22Rv1 (cell line): Measurements from ENCODE around the gene CPA1.

Experiments
- H3K27ac ChIP-seq: fragments of 450-650 bp; 2 replicates; pipeline ENCODE4 v1.5.1; 2017
- ZFX ChIP-seq: fragments of 450-650 bp; IDR thresholded peaks from 2 replicates; pipeline ENCODE4 v1.6.1; 2017; ENCODE audit warnings: antibody characterized with exemption, borderline replicate concordance
- TF ChIP-seq, protein P1 (sequence below): fragments of 450-650 bp; IDR thresholded peaks from 2 replicates; pipeline ENCODE4 v1.5.1; 2017; ENCODE audit warnings: mild to moderate bottlenecking

The CPA1 gene

DNA sequence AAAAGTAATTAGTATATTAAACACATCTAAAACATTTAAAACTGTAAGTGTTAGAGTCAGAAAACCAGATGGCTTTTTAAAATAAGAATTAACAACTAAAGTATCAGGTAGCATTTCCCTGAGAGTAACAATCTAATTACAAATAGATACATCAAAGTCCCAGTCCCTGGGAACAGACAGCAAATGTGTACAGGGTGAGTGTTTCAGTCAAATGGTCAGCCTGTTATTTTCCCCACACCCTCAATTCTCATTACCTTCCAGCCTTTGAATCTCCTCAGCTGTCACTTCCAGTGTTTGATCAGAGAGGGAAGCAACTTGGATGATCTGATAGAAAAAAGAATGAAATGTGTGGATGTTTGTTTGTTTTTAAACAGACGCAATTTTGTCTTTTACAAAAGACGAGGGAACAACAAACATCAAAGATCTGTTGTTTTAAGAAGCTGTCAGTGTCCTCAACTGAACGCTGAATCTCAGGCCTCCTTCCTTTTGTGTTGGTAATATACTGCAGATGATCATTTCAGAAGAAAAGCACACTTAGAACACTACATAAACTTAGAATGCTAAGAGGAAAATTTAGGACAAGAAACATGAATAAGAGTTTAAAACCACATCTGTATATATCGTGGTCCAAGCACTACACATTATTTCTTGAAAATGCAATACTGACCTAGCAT, 30.7 kb downstream of the CPA1 start:
- no peak overlapping the region for H3K27ac ChIP-seq
- TF ChIP-seq, protein P1, sequence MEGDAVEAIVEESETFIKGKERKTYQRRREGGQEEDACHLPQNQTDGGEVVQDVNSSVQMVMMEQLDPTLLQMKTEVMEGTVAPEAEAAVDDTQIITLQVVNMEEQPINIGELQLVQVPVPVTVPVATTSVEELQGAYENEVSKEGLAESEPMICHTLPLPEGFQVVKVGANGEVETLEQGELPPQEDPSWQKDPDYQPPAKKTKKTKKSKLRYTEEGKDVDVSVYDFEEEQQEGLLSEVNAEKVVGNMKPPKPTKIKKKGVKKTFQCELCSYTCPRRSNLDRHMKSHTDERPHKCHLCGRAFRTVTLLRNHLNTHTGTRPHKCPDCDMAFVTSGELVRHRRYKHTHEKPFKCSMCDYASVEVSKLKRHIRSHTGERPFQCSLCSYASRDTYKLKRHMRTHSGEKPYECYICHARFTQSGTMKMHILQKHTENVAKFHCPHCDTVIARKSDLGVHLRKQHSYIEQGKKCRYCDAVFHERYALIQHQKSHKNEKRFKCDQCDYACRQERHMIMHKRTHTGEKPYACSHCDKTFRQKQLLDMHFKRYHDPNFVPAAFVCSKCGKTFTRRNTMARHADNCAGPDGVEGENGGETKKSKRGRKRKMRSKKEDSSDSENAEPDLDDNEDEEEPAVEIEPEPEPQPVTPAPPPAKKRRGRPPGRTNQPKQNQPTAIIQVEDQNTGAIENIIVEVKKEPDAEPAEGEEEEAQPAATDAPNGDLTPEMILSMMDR, result no peak
- TF ChIP-seq ZFX, result no peak

DNA sequence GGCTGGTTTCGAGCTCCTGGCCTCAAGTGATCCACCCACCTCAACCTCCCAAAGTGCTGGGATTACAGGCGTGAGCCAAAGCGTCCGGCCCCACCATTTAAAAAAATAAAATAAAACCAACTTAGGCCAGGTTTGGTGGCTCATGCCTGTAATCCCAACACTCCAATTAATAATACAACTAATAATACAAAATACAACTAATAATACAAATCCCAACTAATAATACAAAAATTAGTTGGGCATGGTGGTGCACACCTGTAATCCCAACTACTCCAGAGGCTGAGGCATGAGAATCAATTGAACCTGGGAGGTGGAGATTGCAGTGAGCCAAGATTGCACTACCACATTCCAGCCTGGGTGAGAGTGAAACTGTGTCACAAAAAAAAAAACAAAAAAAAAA, 32.9 kb downstream of the CPA1 start:
- TF ChIP-seq, protein P1, result no peak
- TF ChIP-seq ZFX, result no peak
- no peak overlapping the region for H3K27ac ChIP-seq

DNA sequence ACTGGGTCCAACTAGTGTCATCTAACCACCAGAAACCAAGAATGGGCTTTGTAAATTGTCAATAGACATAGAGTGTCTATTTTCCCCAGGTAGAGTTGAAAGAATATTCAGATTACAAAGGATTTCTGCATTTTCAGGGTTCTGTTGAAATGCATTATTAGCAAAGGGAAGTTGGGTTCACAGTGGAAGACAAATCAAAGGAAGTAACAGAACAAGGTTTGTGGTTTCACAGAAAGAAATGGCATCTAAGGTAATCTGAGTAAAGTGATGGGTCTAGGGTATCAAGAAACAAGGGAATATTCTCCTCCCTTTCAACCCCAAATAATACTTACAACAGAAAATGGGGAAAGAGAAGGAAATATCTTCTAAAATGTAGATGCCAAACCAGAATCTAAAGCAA, 34.7 kb downstream of the CPA1 start:
- TF ChIP-seq, protein P1, result no peak
- TF ChIP-seq ZFX, result no peak
- no peak overlapping the region for H3K27ac ChIP-seq

DNA sequence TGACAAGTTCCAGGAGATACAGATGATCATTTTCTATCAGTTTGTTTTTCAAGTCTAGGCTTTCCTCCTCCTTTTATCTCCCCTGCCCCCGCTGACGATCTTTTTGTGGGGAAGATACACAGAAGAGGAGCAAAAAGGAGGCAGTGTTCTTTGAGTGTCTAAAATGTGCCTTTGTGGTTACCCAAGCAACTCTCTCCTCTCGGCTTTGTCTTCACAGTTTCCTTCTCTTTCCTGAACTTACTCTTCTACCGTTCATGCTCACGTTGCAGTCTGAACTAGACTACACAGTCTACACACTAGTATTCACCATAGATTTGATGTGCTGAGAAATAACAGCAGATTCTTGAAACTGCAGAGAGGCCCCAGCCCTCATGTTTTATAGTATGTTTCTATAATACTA, 36.9 kb downstream of the CPA1 start:
- H3K27ac ChIP-seq, result no peak overlapping the region
- no peak for TF ChIP-seq ZFX
- TF ChIP-seq, protein P1, result no peak

DNA sequence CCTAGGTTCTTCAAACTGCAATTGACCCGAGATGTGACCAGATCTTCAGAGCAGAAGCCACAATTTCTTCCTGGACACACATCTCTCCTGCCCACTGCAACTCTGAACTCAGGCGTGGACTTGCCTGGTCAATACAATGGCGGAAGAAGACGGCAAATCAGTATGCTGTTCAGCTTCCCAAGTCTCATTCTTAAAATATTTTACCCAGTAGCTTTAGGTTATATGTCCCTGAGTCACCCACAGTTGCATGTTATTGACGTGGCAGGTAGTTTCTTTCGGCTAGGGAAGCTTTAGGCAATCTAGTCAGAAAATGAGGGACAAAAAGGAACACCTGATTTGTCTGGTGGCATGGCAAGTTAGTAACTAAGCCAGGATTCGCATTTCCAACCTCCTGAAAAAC, 38.0 kb downstream of the CPA1 start:
- TF ChIP-seq, protein P1, result no peak
- TF ChIP-seq ZFX, result no peak
- H3K27ac ChIP-seq, result no peak overlapping the region

DNA sequence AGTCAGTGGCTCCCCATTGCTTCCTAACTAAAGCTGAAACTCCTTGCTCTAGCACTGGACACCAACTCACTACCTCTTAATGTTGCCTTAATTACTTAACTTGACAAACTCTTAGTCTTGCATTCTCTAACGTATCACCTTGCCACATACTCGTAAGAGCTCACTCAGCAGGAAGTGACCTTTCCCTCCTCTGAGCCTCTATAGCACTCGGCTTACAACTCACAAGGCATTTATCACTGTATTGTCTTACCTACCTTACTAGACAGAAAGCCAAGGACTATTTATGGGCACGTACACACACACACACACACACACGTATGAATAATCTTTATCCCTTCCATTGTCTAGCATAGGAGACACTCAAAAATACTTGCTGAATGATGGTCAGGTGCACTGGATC, 39.4 kb downstream of the CPA1 start:
- no peak overlapping the region for H3K27ac ChIP-seq
- TF ChIP-seq ZFX, result no peak
- TF ChIP-seq, protein P1, result no peak

DNA sequence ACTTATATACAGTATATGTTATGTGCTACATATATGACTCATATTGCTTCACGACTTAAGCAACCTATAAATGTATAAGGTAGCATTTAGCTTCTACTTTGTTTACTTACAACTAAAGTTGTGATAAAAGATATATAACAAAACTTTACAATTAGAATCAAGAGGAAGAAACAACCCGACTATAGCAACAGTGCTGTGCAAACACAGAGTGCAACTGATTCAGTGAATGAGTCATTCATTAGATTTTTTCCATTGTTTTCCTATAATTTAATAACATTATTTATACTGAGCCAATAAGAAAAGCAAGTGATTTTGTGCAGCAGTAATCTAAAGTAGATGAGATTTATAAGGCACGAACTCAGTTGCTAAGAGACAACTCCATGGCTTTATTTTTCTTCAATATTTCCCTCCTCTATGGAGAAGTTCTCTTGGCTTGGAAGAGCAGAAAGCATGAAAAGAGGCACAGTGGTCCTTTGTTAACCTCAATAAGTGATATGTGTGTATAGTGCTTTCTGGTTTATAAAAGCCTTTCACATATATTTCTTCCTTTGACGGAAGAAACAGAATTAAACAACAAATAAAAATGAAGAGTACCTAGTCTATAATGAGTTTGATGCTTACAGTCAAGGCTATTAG, 40.8 kb downstream of the CPA1 start:
- TF ChIP-seq, protein P1, result no peak
- no peak for TF ChIP-seq ZFX
- H3K27ac ChIP-seq, result no peak overlapping the region
